Neuronal stem cell (in vitro differentiated cells): ENCODE results near the gene EIF4E1B.
A peak's percentile ranks its signal among the peaks of the same experiment; 100 is the strongest.

Experiments used
- DNase-seq: peaks from one replicate; pipeline ENCODE4 v3.0.0-alpha.2; 2013; ENCODE audit warnings: low spot score
- H2AFZ ChIP-seq: one replicate; pipeline ENCODE4 v1.6.1; 2013; ENCODE audit warnings: mild to moderate bottlenecking, low read length, inconsistent platforms
- H2AK5ac ChIP-seq: 2 replicates; pipeline ENCODE4 v1.6.1; 2013; ENCODE audit warnings: low read depth, mild to moderate bottlenecking, inconsistent platforms, low read length, moderate library complexity, mixed read lengths
- H2BK120ac ChIP-seq: 2 replicates; pipeline ENCODE4 v1.6.1; 2013; ENCODE audit warnings: low read depth, mild to moderate bottlenecking, inconsistent platforms, low read length, moderate library complexity, mixed read lengths
- H2BK12ac ChIP-seq: one replicate; pipeline ENCODE4 v1.6.1; 2013; ENCODE audit warnings: low read length, inconsistent platforms
- H2BK15ac ChIP-seq: 2 replicates; pipeline ENCODE4 v1.6.1; 2013; ENCODE audit warnings: mild to moderate bottlenecking, low read length, inconsistent platforms, mixed read lengths
- H2BK5ac ChIP-seq: one replicate; pipeline ENCODE4 v1.6.1; 2013; ENCODE audit warnings: inconsistent platforms, mild to moderate bottlenecking, low read length, moderate library complexity
- H3K14ac ChIP-seq: one replicate; pipeline ENCODE4 v1.6.1; 2013; ENCODE audit warnings: low read length, inconsistent platforms
- H3K18ac ChIP-seq: 2 replicates; pipeline ENCODE4 v1.6.1; 2013; ENCODE audit warnings: low read length, inconsistent platforms
- H3K23ac ChIP-seq: 2 replicates; pipeline ENCODE4 v1.6.1; 2013; ENCODE audit warnings: low read depth, mild to moderate bottlenecking, mixed read lengths, low read length, inconsistent platforms; ENCODE audit not compliant: poor library complexity
- H3K27ac ChIP-seq: replicated peaks from 3 replicates; pipeline ENCODE4 v1.5.1; 2013; ENCODE audit warnings: low read length, inconsistent platforms
- H3K27me3 ChIP-seq, 3 experiments: 2 replicates each; pipeline ENCODE4 v1.6.1; 2013; ENCODE audit warnings: low read length in 3 of 3, mild to moderate bottlenecking in 2 of 3, inconsistent platforms in 1 of 3, low read depth in 1 of 3, mixed read lengths in 1 of 3, moderate library complexity in 1 of 3; ENCODE audit not compliant: control insufficient read depth in 3 of 3, insufficient read depth in 3 of 3
- H3K36me3 ChIP-seq, 2 donors: replicated peaks in 1 of 2; 2 replicates each; pipeline ENCODE4 v1.6.1; 2013; ENCODE audit warnings: low read length in 2 of 2; ENCODE audit not compliant: control insufficient read depth in 2 of 2, insufficient read depth in 2 of 2
- H3K4ac ChIP-seq: 2 replicates; pipeline ENCODE4 v1.6.1; 2013; ENCODE audit warnings: inconsistent platforms, mild to moderate bottlenecking, low read length, moderate library complexity
- H3K4me1 ChIP-seq, 2 donors: 1 replicate in 1 of 2; 2 replicates in 1 of 2; pipeline ENCODE4 v1.6.1; 2013; ENCODE audit warnings: low read length in 2 of 2, low read depth in 1 of 2; ENCODE audit not compliant: control insufficient read depth in 2 of 2, insufficient read depth in 1 of 2
- H3K4me2 ChIP-seq: one replicate; pipeline ENCODE4 v1.6.1; 2013; ENCODE audit warnings: mild to moderate bottlenecking, low read length, inconsistent platforms; ENCODE audit not compliant: insufficient read depth, poor library complexity, severe bottlenecking
- H3K4me3 ChIP-seq, 2 donors: 2 replicates each; pipeline ENCODE4 v1.5.1; 2013; ENCODE audit warnings: low read length in 2 of 2, mild to moderate bottlenecking in 2 of 2, inconsistent platforms in 1 of 2, moderate library complexity in 1 of 2
- H3K79me1 ChIP-seq: one replicate; pipeline ENCODE4 v1.6.1; 2013; ENCODE audit warnings: low read depth, mild to moderate bottlenecking, inconsistent platforms, low read length, moderate library complexity
- H3K9ac ChIP-seq: one replicate; pipeline ENCODE4 v1.6.1; 2013; ENCODE audit warnings: mild to moderate bottlenecking, low read depth, low read length, inconsistent platforms; ENCODE audit not compliant: poor library complexity
- H3K9me3 ChIP-seq, 2 donors: replicated peaks in 1 of 2; 2 replicates each; pipeline versions ENCODE3 to v1.6.1; 2013; ENCODE audit warnings: low read length in 2 of 2, mild to moderate bottlenecking in 2 of 2, inconsistent platforms in 1 of 2, low read depth in 1 of 2, mixed read lengths in 1 of 2, moderate library complexity in 1 of 2; ENCODE audit not compliant: control insufficient read depth in 2 of 2, insufficient read depth in 1 of 2
- H4K8ac ChIP-seq: one replicate; pipeline ENCODE4 v1.6.1; 2013; ENCODE audit warnings: low read depth, mild to moderate bottlenecking, inconsistent platforms, low read length, moderate library complexity
- H4K91ac ChIP-seq: one replicate; pipeline ENCODE4 v1.6.1; 2013; ENCODE audit warnings: low read length, low read depth, mild to moderate bottlenecking, inconsistent platforms; ENCODE audit not compliant: poor library complexity
- WGBS, 2 donors: extraction: QIAGEN DNeasy Blood & Tissue Kit; methylation state at CpG; one replicate each; pipeline ENCODE4 v1.1.7; 2013; ENCODE audit warnings: missing lambda C conversion rate in 2 of 2, mixed read lengths in 1 of 2; ENCODE audit not compliant: insufficient read length in 2 of 2, insufficient replicate concordance in 1 of 2; ENCODE audit errors: extremely low coverage in 2 of 2; 5-methylcytosine and 5-hydroxymethylcytosine counted together

The EIF4E1B gene

DNA sequence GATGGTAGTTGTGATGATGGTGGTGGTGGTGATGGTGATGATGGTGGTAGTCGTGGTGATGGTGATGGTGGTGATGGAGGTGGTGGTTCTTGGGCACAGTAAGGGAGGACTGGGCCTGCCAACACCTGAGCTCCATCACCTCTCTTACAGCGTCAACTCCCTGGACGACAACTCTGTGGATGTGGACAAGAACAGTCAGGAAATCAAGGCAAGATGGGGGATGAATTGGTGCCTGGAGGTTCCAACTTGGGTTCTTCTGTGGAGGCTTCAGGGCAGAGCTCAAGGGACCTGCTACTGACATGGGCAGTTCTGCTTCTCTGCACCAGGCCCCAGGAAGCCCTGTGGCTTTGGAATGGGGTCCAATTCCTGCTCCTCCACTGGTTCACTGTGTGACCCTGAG lies 37.9 kb upstream of the EIF4E1B start:
- WGBS, 2 donors: no CpG with 5 or more reads among the region's 3 CpGs
- Histone ChIP-seq H2AK5ac (no peak overlapping the region), H3K14ac (no peak overlapping the region), H3K18ac (no peak overlapping the region), H3K27me3 (peaks cover 0 to 2% (median 0%) of the 10 kb centered on the region in 3 experiments), H2AFZ (no peak overlapping the region), H3K4ac (no peak overlapping the region), H3K9me3 (peaks cover 8 to 11% of the 10 kb centered on the region in 2 donors), H2BK12ac (no peak overlapping the region), H3K23ac (no peak overlapping the region), H3K4me1 (no peaks in the 10 kb centered on the region), H2BK120ac (no peak overlapping the region), H4K8ac (no peak overlapping the region), H2BK15ac (no peak overlapping the region), H4K91ac (no peak overlapping the region), H3K4me2 (no peak overlapping the region), H3K27ac (no peak overlapping the region), H3K4me3 (peak overlapping the region in 1 of 2 donors; percentile 60), H3K9ac (peak overlapping the region; percentile 24), H3K36me3 (peaks cover 3 to 36% of the 10 kb centered on the region in 2 donors), H3K79me1 (no peaks in the 10 kb centered on the region), H2BK5ac (no peak overlapping the region)
- no peak for DNase-seq

DNA sequence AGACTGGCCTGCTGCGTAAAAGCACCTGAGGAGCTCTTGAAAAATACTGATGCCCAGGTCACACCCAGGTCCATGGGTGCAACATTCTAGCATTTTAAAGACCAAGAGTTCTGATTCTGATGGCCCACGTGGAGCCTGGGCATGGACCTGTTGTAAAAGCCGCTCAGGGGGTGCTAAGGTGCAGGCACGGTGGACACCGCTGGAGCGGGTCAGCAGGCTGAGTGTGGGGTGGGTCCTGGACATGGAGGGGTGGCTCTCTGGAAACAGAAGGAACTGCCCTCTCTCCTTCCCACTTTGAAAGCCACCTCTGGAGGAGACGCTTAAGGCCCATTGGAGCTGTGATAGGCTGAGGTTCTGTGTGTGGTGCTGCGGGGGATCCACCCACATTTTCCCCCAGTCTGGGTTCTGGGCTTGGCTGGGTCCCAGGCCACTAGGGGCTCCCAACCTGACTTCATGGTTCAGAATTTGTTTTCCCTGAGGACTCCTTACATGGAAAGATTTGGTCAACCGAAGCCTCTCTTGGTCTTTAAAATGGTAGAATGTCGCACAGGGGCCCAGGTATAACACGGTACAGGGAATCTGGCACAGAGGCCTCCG lies 37.1 kb upstream of the EIF4E1B start:
- Histone ChIP-seq H3K4me1 (no peaks in the 10 kb centered on the region), H2AK5ac (no peak overlapping the region), H3K4ac (no peak overlapping the region), H3K9me3 (peaks cover 7 to 11% of the 10 kb centered on the region in 2 donors), H2BK120ac (no peak overlapping the region), H3K4me2 (no peak overlapping the region), H3K36me3 (peaks cover 4 to 44% of the 10 kb centered on the region in 2 donors), H2AFZ (no peak overlapping the region), H3K9ac (no peak overlapping the region), H3K79me1 (no peaks in the 10 kb centered on the region), H3K18ac (no peak overlapping the region), H2BK12ac (no peak overlapping the region), H2BK15ac (no peak overlapping the region), H3K23ac (no peak overlapping the region), H3K27ac (no peak overlapping the region), H2BK5ac (no peak overlapping the region), H3K4me3 (no peak overlapping the region), H3K27me3 (peaks cover 0 to 2% (median 0%) of the 10 kb centered on the region in 3 experiments), H3K14ac (no peak overlapping the region), H4K91ac (no peak overlapping the region), H4K8ac (no peak overlapping the region)
- DNase-seq: no peak
- WGBS, 2 donors: no CpG with 5 or more reads among the region's 12 CpGs

DNA sequence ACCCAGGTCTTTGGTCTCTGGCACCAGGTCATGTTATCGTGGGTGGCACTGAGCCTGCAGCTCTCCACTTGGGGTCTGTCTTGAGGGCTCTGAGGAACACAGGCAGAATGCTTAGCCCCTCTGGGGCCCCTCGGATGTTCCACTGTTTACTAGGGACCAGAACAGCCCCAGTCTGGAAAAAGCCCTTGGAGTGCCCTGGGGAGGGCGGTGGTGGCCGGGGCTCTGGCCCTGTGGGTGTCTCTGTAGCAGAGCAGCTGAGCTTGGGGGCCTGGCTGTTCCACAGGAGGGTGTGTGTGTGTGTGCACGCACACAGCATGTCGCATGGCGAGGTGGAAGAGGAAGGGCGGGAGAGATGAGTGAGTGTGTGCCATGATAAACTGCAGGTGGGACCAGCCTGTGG lies 35.9 kb upstream of the EIF4E1B start:
- H3K23ac ChIP-seq: no peak overlapping the region
- H3K4me3 ChIP-seq: no peak overlapping the region
- no peak overlapping the region for H2AK5ac ChIP-seq
- H4K8ac ChIP-seq: peak overlapping the region; percentile 85
- no peak overlapping the region for H3K4ac ChIP-seq
- H3K27me3 ChIP-seq: peaks cover 0 to 2% (median 0%) of the 10 kb centered on the region in 3 experiments
- H2BK120ac ChIP-seq: no peak overlapping the region
- DNase-seq: no peak
- no peak overlapping the region for H2AFZ ChIP-seq
- H3K18ac ChIP-seq: no peak overlapping the region
- H2BK5ac ChIP-seq: peak overlapping the region; percentile 9
- H4K91ac ChIP-seq: no peak overlapping the region
- H3K36me3 ChIP-seq: peaks cover 4 to 56% of the 10 kb centered on the region in 2 donors
- no peak overlapping the region for H3K9ac ChIP-seq
- H3K79me1 ChIP-seq: no peaks in the 10 kb centered on the region
- no peak overlapping the region for H2BK12ac ChIP-seq
- H3K9me3 ChIP-seq: peaks cover 7 to 11% of the 10 kb centered on the region in 2 donors
- no peak overlapping the region for H2BK15ac ChIP-seq
- H3K4me2 ChIP-seq: no peak overlapping the region
- H3K14ac ChIP-seq: no peak overlapping the region
- WGBS, 2 donors: no CpG with 5 or more reads among the region's 8 CpGs
- no peak overlapping the region for H3K27ac ChIP-seq
- no peaks in the 10 kb centered on the region for H3K4me1 ChIP-seq

DNA sequence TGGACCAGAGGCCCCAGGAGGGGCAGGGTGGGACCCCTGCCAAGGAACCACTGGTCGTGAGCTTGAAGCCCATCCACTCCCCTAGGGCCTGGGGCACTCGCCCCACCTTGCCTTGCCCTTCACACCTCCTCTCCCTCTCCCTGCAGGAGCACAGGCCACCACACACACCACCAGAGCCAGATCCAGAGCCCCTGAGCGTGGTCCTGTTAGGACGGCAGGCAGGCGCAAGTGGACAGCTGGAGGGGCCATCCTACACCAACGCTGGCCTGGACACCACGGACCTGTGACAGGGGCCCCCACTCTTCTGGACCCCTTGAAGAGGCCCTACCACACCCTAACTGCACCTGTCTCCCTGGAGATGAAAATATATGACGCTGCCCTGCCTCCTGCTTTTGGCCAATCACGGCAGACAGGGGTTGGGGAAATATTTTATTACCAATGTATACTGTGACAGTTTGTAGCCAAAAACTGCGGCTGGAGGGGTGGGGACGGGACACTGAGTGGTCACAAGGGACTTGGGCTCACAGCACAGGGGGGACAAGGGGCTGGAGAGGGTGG lies 35.0 kb upstream of the EIF4E1B start:
- WGBS, 2 donors: no CpG with 5 or more reads among the region's 11 CpGs
- no peak overlapping the region for H2BK12ac ChIP-seq

More for the DNA sequence above, 35.0 kb upstream of the EIF4E1B start:
- H2AFZ ChIP-seq: no peak overlapping the region
- no peak overlapping the region for H3K4me3 ChIP-seq
- H2AK5ac ChIP-seq: no peak overlapping the region
- H3K36me3 ChIP-seq: peaks cover 4 to 59% of the 10 kb centered on the region in 2 donors
- H2BK15ac ChIP-seq: no peak overlapping the region
- H3K27me3 ChIP-seq: peaks cover 0 to 2% (median 0%) of the 10 kb centered on the region in 3 experiments
- no peak overlapping the region for H4K91ac ChIP-seq
- H3K9ac ChIP-seq: no peak overlapping the region
- peak overlapping the region; percentile 35 for H3K18ac ChIP-seq
- no peaks in the 10 kb centered on the region for H3K79me1 ChIP-seq
- H2BK5ac ChIP-seq: peak overlapping the region; percentile 9
- DNase-seq: no peak
- H3K14ac ChIP-seq: peak overlapping the region; percentile 50
- no peak overlapping the region for H3K27ac ChIP-seq
- H2BK120ac ChIP-seq: no peak overlapping the region
- peaks cover 7 to 11% of the 10 kb centered on the region in 2 donors for H3K9me3 ChIP-seq
- no peaks in the 10 kb centered on the region for H3K4me1 ChIP-seq
- H4K8ac ChIP-seq: no peak overlapping the region
- H3K23ac ChIP-seq: peak overlapping the region; percentile 71
- H3K4me2 ChIP-seq: no peak overlapping the region
- no peak overlapping the region for H3K4ac ChIP-seq
